Esophagus muscularis mucosa (tissue), 4 donors: Measurements from ENCODE around the gene DPEP2. TPM values are rescaled to one million over a fixed set of nuclear protein-coding genes. Genes with fewer than 3 reads are reported as not detected.
A peak's percentile ranks its signal among the peaks of the same experiment; 100 is the strongest.

Experiments
- DNase-seq: peaks from one replicate; pipeline ENCODE4 v3.0.0-alpha.2; 2017; ENCODE audit errors: extremely low spot score
- H3K27ac ChIP-seq, 4 donors: fragments of 200-600 bp; sonication (generic); replicated peaks in 1 of 4; 1 replicate in 3 of 4; 2 replicates in 1 of 4; pipeline ENCODE4 v1.5.1; 2016 to 2019; ENCODE audit warnings: mild to moderate bottlenecking in 1 of 4
- H3K27me3 ChIP-seq, 4 donors: fragments of 200-600 bp; sonication (generic); one replicate each; pipeline versions ENCODE4 v1.5.1 to v1.6.0; 2016 to 2019
- H3K36me3 ChIP-seq, 4 donors: fragments of 200-600 bp; sonication (generic); one replicate each; pipeline ENCODE4 v1.5.1; 2016 to 2019
- H3K4me1 ChIP-seq, 4 donors: fragments of 200-600 bp; sonication (generic); one replicate each; pipeline ENCODE4 v1.5.1; 2016 to 2019
- H3K4me3 ChIP-seq, 4 donors: fragments of 200-600 bp; sonication (generic); 1 replicate in 2 of 4; 2 replicates in 2 of 4; pipeline ENCODE4 v1.5.1; 2016 to 2019; ENCODE audit warnings: mild to moderate bottlenecking in 4 of 4, moderate library complexity in 1 of 4
- H3K9me3 ChIP-seq, 4 donors: fragments of 200-600 bp; sonication (generic); 1 replicate in 3 of 4; 2 replicates in 1 of 4; pipeline ENCODE4 v1.5.1; 2016 to 2019
- EP300 ChIP-seq: sonication (generic); formaldehyde crosslinking; IDR thresholded peaks from one replicate; pipeline ENCODE4 v1.6.1; 2017; ENCODE audit warnings: antibody characterized with exemption
- POLR2A ChIP-seq: fragments of 450-650 bp; IDR thresholded peaks from one replicate; pipeline ENCODE4 v1.6.1; 2017; ENCODE audit warnings: antibody characterized with exemption, moderate library complexity, mild to moderate bottlenecking, low read depth
- POLR2AphosphoS5 ChIP-seq, 2 donors: sonication (generic); formaldehyde crosslinking; IDR thresholded peaks; one replicate each; pipeline ENCODE4 v1.6.1; 2017; ENCODE audit warnings: antibody characterized with exemption in 2 of 2
- WGBS: methylation state at CpG from one replicate; pipeline ENCODE4 v1.1.5; 2018; 5-methylcytosine and 5-hydroxymethylcytosine counted together
- intact Hi-C: fragments of 100-400 bp; cut with DNase I; formaldehyde crosslinking; loops from one replicate; pipeline ENCODE4 v1.15.1; 2023
- total RNA-seq, 4 donors: library from RNA; depleted of rRNA; stranded (reverse); fragments of >200 nt; gene quantifications; one replicate each; pipeline versions ENCODE4 v1.1.0 to v1.2.1, GENCODE V29; 2016
- TF ChIP-seq, protein P1 (sequence below), 3 experiments: fragments of 200-600 bp in 2 of 3; fragments of 450-650 bp in 1 of 3; sonication (generic) in 2 of 3; IDR thresholded peaks; one replicate each; pipeline ENCODE4 v1.5.1; 2017 to 2019; ENCODE audit warnings: antibody characterized with exemption in 3 of 3, mild to moderate bottlenecking in 2 of 3, moderate library complexity in 1 of 3

DPEP2 gene
- total RNA-seq, 4 donors from 2014 or later: 1.4 to 5.5 (median 3.7) TPM

DNA sequence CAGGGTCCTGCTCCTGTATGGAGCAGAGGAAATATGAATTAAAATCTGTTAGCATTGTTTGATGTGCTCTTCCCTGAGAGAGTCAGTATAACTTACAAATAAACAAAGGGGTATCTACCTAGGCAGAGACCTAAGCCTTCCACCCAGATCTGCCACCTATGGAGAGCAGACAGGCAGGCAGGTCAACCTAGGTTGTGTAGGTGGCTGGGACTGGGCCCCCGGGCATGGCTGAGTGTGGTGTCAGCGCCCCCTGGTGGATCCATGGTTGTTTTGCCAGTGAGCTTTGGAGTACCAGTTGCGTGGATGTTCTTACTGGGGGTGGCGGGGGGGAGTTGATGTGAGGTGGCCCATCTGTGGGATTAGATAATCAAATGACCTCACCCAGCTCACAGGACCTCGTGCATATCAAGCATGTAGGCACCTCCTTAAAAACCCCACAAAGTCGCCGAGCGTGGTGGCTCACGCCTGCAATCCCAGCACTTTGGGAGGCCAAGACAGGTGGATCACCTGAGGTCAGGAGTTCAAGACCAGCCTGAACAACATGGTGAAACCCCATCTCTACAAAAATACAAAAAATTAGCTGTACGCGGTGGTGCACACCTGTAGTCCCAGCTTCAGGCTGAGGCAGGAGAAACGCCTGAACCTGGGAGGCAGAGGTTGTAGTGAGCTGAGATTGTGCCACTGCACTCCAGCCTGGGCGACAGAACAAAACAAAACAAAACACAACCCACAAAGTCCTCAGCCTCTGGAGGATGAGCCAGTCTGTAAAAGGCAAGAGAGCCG lies 41.4 kb upstream of the DPEP2 start:
- TF ChIP-seq POLR2AphosphoS5 (IDR thresholded peaks at IDR 0.05): peak in 1 of 2 donors; percentile 19
- TF ChIP-seq POLR2A: no peak
- TF ChIP-seq, protein P1, sequence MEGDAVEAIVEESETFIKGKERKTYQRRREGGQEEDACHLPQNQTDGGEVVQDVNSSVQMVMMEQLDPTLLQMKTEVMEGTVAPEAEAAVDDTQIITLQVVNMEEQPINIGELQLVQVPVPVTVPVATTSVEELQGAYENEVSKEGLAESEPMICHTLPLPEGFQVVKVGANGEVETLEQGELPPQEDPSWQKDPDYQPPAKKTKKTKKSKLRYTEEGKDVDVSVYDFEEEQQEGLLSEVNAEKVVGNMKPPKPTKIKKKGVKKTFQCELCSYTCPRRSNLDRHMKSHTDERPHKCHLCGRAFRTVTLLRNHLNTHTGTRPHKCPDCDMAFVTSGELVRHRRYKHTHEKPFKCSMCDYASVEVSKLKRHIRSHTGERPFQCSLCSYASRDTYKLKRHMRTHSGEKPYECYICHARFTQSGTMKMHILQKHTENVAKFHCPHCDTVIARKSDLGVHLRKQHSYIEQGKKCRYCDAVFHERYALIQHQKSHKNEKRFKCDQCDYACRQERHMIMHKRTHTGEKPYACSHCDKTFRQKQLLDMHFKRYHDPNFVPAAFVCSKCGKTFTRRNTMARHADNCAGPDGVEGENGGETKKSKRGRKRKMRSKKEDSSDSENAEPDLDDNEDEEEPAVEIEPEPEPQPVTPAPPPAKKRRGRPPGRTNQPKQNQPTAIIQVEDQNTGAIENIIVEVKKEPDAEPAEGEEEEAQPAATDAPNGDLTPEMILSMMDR (IDR thresholded peaks at IDR 0.05): peak; percentile 83 to 88 (median 87)
- TF ChIP-seq EP300: no peak
- peaks cover 0 to 41% (median 10%) of the 10 kb centered on the region in 4 donors for H3K36me3 ChIP-seq
- H3K9me3 ChIP-seq: no peaks in the 10 kb centered on the region
- intact Hi-C loops: loop anchor here (5.0 kb wide), 3 partner anchors 48 to 223 kb away; partner anchors contain the start of gene NRN1L
- DNase-seq: peak; percentile 96
- peaks cover 0 to 10% (median 3%) of the 10 kb centered on the region in 4 donors for H3K4me1 ChIP-seq
- H3K27me3 ChIP-seq: no peaks in the 10 kb centered on the region
- no peak overlapping the region for H3K27ac ChIP-seq
- 61% methylated on average over 7 of the region's 14 CpGs for WGBS
- no peak overlapping the region for H3K4me3 ChIP-seq

DNA sequence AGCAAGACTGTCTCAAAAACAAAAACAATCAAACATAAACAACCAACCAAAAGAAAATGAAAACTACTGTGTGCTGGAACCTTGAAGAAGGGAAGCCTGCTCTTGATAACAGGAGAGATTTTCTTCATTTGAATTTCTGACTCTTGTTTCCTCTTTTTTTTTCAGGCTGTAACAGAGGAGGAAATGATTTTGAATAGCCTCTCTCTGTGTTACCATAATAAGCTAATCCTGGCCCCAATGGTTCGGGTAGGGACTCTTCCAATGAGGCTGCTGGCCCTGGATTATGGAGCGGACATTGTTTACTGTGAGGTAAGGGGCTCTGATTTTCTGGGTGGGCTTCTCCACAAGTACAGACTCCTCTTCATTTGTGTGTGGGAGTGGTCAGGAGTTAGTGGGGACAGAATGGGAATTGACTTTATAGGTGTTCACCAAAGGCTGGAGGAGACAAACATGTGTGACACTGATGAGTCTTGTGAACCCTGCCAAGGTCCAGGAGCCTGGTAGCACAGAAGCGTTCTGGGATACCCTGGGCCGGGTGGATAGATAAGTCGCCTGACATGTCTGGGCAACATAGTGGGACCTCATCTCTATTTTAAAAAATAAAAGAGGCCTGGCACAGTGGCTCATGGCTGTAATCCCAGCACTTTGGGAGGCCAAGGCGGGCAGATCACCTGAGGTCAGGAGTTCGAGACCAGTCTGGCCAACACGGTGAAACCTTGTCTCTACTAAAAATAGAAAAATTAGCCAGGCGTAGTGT lies 38.7 kb upstream of the DPEP2 start:
- Histone ChIP-seq H3K9me3 (no peaks in the 10 kb centered on the region), H3K4me1 (peaks cover 0 to 10% (median 3%) of the 10 kb centered on the region in 4 donors), H3K27ac (no peak overlapping the region), H3K27me3 (no peaks in the 10 kb centered on the region), H3K36me3 (peaks cover 0 to 39% (median 10%) of the 10 kb centered on the region in 4 donors), H3K4me3 (no peak overlapping the region)
- TF ChIP-seq, protein P1 (IDR thresholded peaks at IDR 0.05): no peak
- TF ChIP-seq POLR2AphosphoS5 (IDR thresholded peaks at IDR 0.05) (no peak), POLR2A (no peak), EP300 (no peak)
- 86% methylated on average over 9 of the region's 9 CpGs for WGBS
- intact Hi-C loops: no loop called here
- DNase-seq: no peak

DNA sequence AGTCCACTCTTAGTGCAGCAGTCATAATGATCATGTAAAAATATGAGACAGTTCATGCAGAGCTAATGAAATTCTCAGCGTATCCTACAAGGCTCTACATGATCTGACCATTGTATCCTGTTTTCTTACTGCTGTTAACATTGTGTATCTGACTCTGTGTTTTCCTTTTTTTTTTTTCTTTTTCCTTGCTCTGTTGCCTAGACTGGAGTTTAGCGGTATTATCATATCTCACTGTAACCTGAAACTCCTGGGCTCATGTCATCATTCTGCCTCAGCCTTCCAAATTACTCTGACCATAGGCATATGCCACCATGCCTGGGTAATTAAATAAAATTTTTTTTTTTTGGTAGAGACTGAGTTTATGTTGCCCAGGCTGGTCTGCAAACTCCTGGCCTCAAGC lies 35.9 kb upstream of the DPEP2 start:
- TF ChIP-seq, protein P1 (IDR thresholded peaks at IDR 0.05): no peak
- TF ChIP-seq POLR2AphosphoS5 (IDR thresholded peaks at IDR 0.05) (no peak), EP300 (no peak), POLR2A (no peak)
- Histone ChIP-seq H3K9me3 (no peaks in the 10 kb centered on the region), H3K36me3 (peaks cover 0 to 48% (median 19%) of the 10 kb centered on the region in 4 donors), H3K27ac (no peak overlapping the region), H3K4me3 (no peak overlapping the region), H3K4me1 (peaks cover 0 to 3% (median 0%) of the 10 kb centered on the region in 4 donors), H3K27me3 (no peaks in the 10 kb centered on the region)
- 91% methylated on average over 2 of the region's 2 CpGs for WGBS
- intact Hi-C loops: no loop called here
- no peak for DNase-seq

DNA sequence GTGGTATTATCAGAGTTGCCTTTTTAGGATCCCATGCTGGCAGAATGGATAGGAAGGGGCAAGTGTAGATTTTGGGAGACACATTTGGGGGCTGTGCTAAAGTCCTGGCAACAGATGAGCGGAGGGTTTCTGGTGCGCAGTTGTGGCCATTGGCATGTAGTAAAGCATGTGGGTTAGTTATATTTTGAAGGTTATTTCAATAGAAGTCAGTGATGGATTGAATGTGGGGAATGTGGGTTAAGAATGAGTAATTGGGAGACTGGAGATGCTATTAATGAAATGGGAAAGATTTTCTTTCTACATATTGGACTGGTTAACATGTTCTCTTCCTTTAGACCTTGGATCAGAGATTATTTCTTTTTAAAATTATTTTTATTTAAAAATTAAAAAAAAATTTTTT lies 33.8 kb upstream of the DPEP2 start:
- TF ChIP-seq EP300 (no peak), POLR2A (no peak), POLR2AphosphoS5 (IDR thresholded peaks at IDR 0.05) (no peak)
- TF ChIP-seq, protein P1 (IDR thresholded peaks at IDR 0.05): no peak
- no peaks in the 10 kb centered on the region for H3K9me3 ChIP-seq
- WGBS: 91% methylated on average over 2 of the region's 2 CpGs
- H3K27me3 ChIP-seq: no peaks in the 10 kb centered on the region
- H3K27ac ChIP-seq: no peak overlapping the region
- no peak for DNase-seq
- no peak overlapping the region for H3K4me3 ChIP-seq
- H3K36me3 ChIP-seq: peaks cover 0 to 52% (median 20%) of the 10 kb centered on the region in 4 donors
- intact Hi-C loops: no loop called here
- no peaks in the 10 kb centered on the region for H3K4me1 ChIP-seq
